Body of pancreas (tissue), 4 donors: Measurements from ENCODE around the gene SUMO2. TPM values are rescaled to one million over a fixed set of nuclear protein-coding genes. Genes with fewer than 3 reads are reported as not detected.

ENCODE experiments used
- ATAC-seq: fragments of 150-250 bp; one replicate; pipeline ENCODE4 v1.9.1; 2016
- DNase-seq, 4 donors: peaks; one replicate each; pipeline ENCODE4 v3.0.0-alpha.2; 2019
- H3K27ac ChIP-seq, 4 donors: fragments of 200-600 bp; sonication (generic); 1 replicate in 3 of 4; 2 replicates in 1 of 4; pipeline versions ENCODE4 v1.5.1 to v1.6.1; 2016 to 2019; ENCODE audit warnings: mild to moderate bottlenecking in 1 of 4, mixed read lengths in 1 of 4, moderate library complexity in 1 of 4
- H3K27me3 ChIP-seq, 2 donors: fragments of 200-600 bp; sonication (generic); one replicate each; pipeline ENCODE4 v1.6.0; 2016; ENCODE audit warnings: mild to moderate bottlenecking in 1 of 2
- H3K36me3 ChIP-seq, 2 donors: fragments of 200-600 bp; sonication (generic); replicated peaks in 1 of 2; 2 replicates each; pipeline ENCODE4 v1.5.1; 2016; ENCODE audit warnings: low read depth in 2 of 2; ENCODE audit not compliant: insufficient read depth in 1 of 2
- H3K4me1 ChIP-seq: fragments of 200-600 bp; sonication (generic); one replicate; pipeline ENCODE4 v1.6.0; 2016
- H3K4me3 ChIP-seq, 2 donors: fragments of 200-600 bp; sonication (generic); 1 replicate in 1 of 2; 2 replicates in 1 of 2; pipeline ENCODE4 v1.5.1; 2016 to 2019
- H3K9me3 ChIP-seq, 3 donors: fragments of 200-600 bp; sonication (generic); 1 replicate in 2 of 3; 2 replicates in 1 of 3; pipeline ENCODE4 v1.5.1; 2016
- POLR2A ChIP-seq, 3 donors: fragments of 450-650 bp; IDR thresholded peaks; one replicate each; pipeline ENCODE4 v1.6.1; 2016; ENCODE audit warnings: antibody characterized with exemption in 3 of 3, mild to moderate bottlenecking in 2 of 3
- WGBS, 2 donors: methylation state at CpG; one replicate each; pipeline ENCODE4 v1.1.5; 2017; 5-methylcytosine and 5-hydroxymethylcytosine counted together
- intact Hi-C: fragments of 100-400 bp; cut with DNase I; formaldehyde crosslinking; loops from one replicate; pipeline ENCODE4 v1.15.1; 2023
- total RNA-seq, 2 donors: library from RNA; depleted of rRNA; stranded (reverse); fragments of >200 nt; gene quantifications; one replicate each; pipeline ENCODE4 v1.1.0, GENCODE V29; 2016
- TF ChIP-seq, protein P1 (sequence below), 7 experiments: fragments of 450-650 bp in 4 of 7; fragments of 200-600 bp in 3 of 7; sonication (generic) in 3 of 7; IDR thresholded peaks; one replicate each; pipeline ENCODE4 v1.5.1; 2016 to 2019; ENCODE audit warnings: antibody characterized with exemption in 7 of 7

SUMO2 gene
- total RNA-seq, 2 donors from 2014 or later: 25.1 to 25.2 TPM

DNA sequence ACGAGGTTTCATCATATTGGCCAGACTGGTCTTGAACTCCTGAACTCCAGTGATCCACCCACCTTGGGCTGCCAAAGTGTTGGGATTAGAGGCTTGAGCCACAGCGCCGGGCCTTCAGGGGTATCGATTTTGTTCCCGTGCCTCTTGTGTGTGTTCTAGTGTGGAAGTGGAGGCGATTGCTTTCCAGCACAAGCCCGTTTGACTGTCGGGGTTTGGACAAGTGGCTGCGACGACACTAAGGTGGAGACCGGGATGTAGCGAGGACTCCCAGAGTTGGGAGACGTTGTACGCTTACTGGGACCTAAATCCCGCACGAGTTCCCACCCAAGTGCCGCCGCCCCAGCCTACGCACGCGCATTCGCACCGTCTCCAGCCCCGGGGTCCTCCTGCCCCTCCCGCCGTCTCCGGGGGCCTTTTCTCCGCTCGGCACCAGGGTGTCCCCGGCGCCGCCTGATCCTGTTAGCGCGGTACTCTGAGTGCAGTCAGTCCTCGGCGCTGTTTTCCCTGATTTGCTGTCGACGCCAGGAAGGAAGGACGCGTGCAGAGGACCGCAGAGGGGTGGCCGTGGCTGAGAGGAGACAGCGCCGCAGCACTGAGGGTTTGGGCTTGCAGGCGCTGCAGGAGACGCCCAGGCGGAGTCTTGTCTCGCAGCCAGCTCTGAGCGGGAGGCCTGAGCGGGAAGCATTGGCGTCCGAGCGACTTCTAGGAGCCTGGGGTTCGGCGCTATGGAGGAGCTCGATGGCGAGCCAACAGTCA lies 22.5 kb upstream of the SUMO2 start, which contains the start of gene NUP85:
NUP85 (plus strand) TSS at position 643 of the 756 bp plus-strand sequence; CDS start at position 726, 83 bp downstream.
- Histone ChIP-seq H3K4me3 (peak within 1 kb of the TSS; percentile 73 to 95), H3K9me3 (no peaks in the 10 kb centered on the region), H3K36me3 (peaks cover 0 to 3% of the 10 kb centered on the region in 2 donors), H3K27me3 (no peaks in the 10 kb centered on the region), H3K4me1 (peaks cover 20% of the 10 kb centered on the region), H3K27ac (peak within 1 kb of the TSS; percentile 91 to 99 (median 94))
- 0% methylated on average over 1 to 57 of the region's 57 CpGs for WGBS, 2 donors
- intact Hi-C loops: loop anchor here (10.0 kb wide), 1 partner anchor 90 kb away; no protein-coding TSS in a partner anchor
- DNase-seq (peak; percentile 92 to 94 (median 93)), ATAC-seq (peak; percentile 97)
- peak; percentile 61 to 87 (median 84) for TF ChIP-seq POLR2A (IDR thresholded peaks at IDR 0.05)
- TF ChIP-seq, protein P1, sequence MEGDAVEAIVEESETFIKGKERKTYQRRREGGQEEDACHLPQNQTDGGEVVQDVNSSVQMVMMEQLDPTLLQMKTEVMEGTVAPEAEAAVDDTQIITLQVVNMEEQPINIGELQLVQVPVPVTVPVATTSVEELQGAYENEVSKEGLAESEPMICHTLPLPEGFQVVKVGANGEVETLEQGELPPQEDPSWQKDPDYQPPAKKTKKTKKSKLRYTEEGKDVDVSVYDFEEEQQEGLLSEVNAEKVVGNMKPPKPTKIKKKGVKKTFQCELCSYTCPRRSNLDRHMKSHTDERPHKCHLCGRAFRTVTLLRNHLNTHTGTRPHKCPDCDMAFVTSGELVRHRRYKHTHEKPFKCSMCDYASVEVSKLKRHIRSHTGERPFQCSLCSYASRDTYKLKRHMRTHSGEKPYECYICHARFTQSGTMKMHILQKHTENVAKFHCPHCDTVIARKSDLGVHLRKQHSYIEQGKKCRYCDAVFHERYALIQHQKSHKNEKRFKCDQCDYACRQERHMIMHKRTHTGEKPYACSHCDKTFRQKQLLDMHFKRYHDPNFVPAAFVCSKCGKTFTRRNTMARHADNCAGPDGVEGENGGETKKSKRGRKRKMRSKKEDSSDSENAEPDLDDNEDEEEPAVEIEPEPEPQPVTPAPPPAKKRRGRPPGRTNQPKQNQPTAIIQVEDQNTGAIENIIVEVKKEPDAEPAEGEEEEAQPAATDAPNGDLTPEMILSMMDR (IDR thresholded peaks at IDR 0.05): no peak

DNA sequence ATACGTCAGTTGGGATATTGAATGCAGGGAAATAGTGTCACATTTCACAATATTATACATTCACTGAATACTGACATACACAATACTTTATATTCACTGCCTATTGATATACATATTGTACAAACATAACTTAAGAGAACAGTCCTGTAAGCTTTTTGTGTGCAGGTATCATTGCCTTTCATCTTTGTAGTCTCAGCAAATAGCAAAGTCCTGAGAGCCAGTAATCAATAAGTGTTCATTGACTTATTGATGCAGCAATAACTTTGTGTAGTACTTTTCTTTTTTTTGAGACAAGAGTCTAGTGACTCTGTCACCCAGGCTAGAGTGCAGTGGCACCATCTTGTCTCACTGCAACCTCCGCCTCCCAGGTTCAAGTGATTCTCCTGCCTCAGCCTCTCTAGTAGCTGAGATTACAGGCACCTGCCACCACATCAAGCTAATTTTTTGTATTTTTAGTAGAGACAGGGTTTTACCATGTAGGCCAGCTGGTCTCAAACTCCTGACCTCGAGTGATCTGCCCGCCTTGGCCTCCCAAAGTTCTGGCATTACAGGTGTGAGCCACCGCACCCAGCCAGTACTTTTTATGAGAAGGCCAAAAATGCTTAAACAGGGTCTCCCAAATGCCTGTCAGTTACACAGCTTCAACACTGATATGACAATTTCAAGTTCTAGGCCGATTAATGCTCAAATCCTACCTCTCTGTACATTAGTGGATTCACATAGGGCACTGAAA lies 17.3 kb upstream of the SUMO2 start:
- no peak overlapping the region for H3K4me3 ChIP-seq
- peaks cover 5% of the 10 kb centered on the region for H3K4me1 ChIP-seq
- H3K27me3 ChIP-seq: no peaks in the 10 kb centered on the region
- 74 to 85% methylated on average over 5 of the region's 6 CpGs for WGBS, 2 donors
- no peak overlapping the region for H3K27ac ChIP-seq
- intact Hi-C loops: loop anchor here (10.0 kb wide), 1 partner anchor 85 kb away; no protein-coding TSS in a partner anchor
- DNase-seq (no peak), ATAC-seq (no peak)
- no peaks in the 10 kb centered on the region for H3K36me3 ChIP-seq
- TF ChIP-seq POLR2A (IDR thresholded peaks at IDR 0.05): no peak
- TF ChIP-seq, protein P1 (IDR thresholded peaks at IDR 0.05): no peak
- H3K9me3 ChIP-seq: no peaks in the 10 kb centered on the region

DNA sequence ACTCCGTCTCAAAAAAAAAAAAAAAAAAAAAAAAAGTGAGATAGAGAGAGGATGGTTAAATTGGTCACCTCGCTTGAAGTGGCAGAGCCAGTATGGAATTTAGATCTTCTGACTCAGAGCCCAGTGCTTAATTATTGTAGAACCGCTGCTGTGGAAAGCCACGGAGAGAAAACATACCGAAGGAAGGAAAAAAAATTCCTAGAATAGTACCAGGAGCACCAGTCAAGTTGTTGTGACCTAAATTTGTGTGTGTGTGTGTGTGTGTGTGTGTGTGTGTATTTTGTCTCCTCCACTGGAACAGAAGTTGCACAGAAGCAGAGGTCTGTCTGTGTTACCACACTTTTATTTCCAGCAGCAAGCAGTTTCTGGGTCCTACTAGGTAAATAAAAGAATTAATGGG lies 12.1 kb upstream of the SUMO2 start:
- ATAC-seq (no peak), DNase-seq (no peak)
- Histone ChIP-seq H3K27ac (no peak overlapping the region), H3K36me3 (no peaks in the 10 kb centered on the region), H3K27me3 (no peaks in the 10 kb centered on the region), H3K4me3 (no peak overlapping the region), H3K9me3 (no peaks in the 10 kb centered on the region), H3K4me1 (no peaks in the 10 kb centered on the region)
- intact Hi-C loops: no loop called here
- WGBS, 2 donors: 62 to 72% methylated on average over 4 of the region's 5 CpGs
- TF ChIP-seq, protein P1 (IDR thresholded peaks at IDR 0.05): no peak
- no peak for TF ChIP-seq POLR2A (IDR thresholded peaks at IDR 0.05)

DNA sequence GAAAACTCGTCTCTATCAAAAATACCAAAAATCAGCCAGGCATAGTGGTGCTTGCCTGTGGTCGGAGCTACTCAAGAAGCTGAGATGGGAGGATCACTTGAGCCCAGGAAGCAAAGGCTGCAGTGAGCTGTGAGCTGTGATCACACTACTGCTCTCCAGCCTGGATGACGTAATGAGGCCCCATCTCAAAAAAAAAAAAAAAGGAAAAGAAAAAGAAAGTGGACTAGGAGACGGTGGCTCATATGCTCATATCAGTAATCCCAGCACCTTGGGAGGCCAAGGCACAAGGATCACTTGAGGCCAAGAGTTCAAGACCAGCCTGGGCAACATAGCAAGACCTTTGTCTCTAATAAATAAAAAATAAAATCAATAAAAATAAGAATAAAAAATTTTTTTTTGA lies 8.8 kb upstream of the SUMO2 start:
- Histone ChIP-seq H3K27ac (no peak overlapping the region), H3K36me3 (no peaks in the 10 kb centered on the region), H3K4me1 (no peaks in the 10 kb centered on the region), H3K27me3 (no peaks in the 10 kb centered on the region), H3K9me3 (no peaks in the 10 kb centered on the region), H3K4me3 (no peak overlapping the region)
- ATAC-seq: no peak
- intact Hi-C loops: no loop called here
- 76 to 79% methylated on average over 4 of the region's 4 CpGs for WGBS, 2 donors
- no peak for DNase-seq
- no peak for TF ChIP-seq POLR2A (IDR thresholded peaks at IDR 0.05)

DNA sequence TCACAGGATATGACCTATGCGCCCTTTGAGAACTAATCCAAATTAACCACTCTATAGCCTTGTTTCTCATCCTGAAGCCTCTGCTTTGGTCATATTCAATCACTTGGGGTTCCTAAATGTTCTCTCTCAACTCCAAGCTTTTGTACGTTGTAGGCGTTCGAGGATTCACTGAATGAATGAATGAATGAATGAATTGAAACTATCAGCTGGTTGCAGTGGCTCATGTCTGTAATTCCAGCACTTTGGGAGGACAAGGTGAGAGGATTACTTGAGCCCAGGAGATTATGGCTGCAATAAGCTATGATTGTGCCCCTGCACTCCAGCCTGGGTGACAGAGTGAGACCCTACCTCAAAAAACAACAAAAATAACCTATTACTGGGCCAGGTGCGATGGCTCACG lies 5.9 kb upstream of the SUMO2 start:
- WGBS, 2 donors: 84 to 86% methylated on average over 6 of the region's 6 CpGs
- TF ChIP-seq, protein P1 (IDR thresholded peaks at IDR 0.05): no peak
- no peak for TF ChIP-seq POLR2A (IDR thresholded peaks at IDR 0.05)
- Histone ChIP-seq H3K27ac (no peak overlapping the region), H3K27me3 (no peaks in the 10 kb centered on the region), H3K36me3 (no peaks in the 10 kb centered on the region), H3K4me1 (peaks cover under 1% of the 10 kb centered on the region), H3K4me3 (no peak overlapping the region), H3K9me3 (no peaks in the 10 kb centered on the region)
- DNase-seq (no peak), ATAC-seq (no peak)
- intact Hi-C loops: no loop called here
